ENCODE results near the gene NPFF.

Gene NPFF

GRCh38 chr12:53523131-53523530, 15.8 kb upstream of the NPFF start:
- in situ Hi-C loops (cut with HindIII; ENCODE audit: low pct_ligation_motif_present, low sequenced_read_pairs) = no loop called here
- peaks cover 69% of the 10 kb centered on the region for H3K36me3 ChIP-seq (replicated peaks)

DNA sequence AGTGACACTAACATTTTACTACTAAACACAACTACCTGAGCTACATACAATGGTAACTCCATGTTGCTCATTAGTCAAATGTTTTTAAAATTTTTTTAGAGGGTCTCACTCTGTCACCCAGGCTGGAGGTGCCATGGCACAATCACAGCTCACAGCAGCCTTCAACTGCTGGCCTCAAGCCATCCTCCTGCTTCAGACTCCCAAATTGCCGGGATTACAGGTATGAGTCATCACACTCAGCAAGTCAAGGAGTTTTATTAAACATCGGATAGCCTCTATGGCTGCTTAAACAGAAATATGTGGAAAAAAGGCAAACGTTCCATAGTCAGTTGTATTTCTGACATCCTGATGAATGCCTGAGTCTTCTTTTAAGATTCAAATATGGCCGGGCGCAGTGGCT, 11.1 kb upstream of the NPFF start:
- H3K27me3 ChIP-seq (replicated peaks) = no peaks in the 10 kb centered on the region
- H3K4me3 ChIP-seq (ENCODE audit: low read depth, low read length) = no peak overlapping the region
- TF ChIP-seq, protein P1, sequence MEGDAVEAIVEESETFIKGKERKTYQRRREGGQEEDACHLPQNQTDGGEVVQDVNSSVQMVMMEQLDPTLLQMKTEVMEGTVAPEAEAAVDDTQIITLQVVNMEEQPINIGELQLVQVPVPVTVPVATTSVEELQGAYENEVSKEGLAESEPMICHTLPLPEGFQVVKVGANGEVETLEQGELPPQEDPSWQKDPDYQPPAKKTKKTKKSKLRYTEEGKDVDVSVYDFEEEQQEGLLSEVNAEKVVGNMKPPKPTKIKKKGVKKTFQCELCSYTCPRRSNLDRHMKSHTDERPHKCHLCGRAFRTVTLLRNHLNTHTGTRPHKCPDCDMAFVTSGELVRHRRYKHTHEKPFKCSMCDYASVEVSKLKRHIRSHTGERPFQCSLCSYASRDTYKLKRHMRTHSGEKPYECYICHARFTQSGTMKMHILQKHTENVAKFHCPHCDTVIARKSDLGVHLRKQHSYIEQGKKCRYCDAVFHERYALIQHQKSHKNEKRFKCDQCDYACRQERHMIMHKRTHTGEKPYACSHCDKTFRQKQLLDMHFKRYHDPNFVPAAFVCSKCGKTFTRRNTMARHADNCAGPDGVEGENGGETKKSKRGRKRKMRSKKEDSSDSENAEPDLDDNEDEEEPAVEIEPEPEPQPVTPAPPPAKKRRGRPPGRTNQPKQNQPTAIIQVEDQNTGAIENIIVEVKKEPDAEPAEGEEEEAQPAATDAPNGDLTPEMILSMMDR (IDR thresholded peaks at IDR 0.05; ENCODE audit: low read depth, low read length, missing control alignments) = no peak
- in situ Hi-C loops (cut with HindIII; ENCODE audit: low pct_ligation_motif_present, low sequenced_read_pairs) = no loop called here
- no peak for DNase-seq
- no peak overlapping the region for H3K27ac ChIP-seq
- H3K36me3 ChIP-seq (replicated peaks) = peaks cover 86% of the 10 kb centered on the region

More at GRCh38 chr12:53523131-53523530, 15.8 kb upstream of the NPFF start:
- DNase-seq = no peak
- Histone ChIP-seq H3K27ac (no peak overlapping the region), H3K27me3 (replicated peaks) (no peaks in the 10 kb centered on the region), H3K4me3 (ENCODE audit: low read depth, low read length) (no peak overlapping the region)
- TF ChIP-seq, protein P1 (IDR thresholded peaks at IDR 0.05; ENCODE audit: low read depth, low read length, missing control alignments) = no peak

- TF ChIP-seq, protein P1 (IDR thresholded peaks at IDR 0.05; ENCODE audit: low read depth, low read length, missing control alignments) = no peak
- no peak overlapping the region for H3K4me3 ChIP-seq (ENCODE audit: low read depth, low read length)
Observed at GRCh38 chr12:53516758-53517455, 9.6 kb upstream of the NPFF start.

DNA sequence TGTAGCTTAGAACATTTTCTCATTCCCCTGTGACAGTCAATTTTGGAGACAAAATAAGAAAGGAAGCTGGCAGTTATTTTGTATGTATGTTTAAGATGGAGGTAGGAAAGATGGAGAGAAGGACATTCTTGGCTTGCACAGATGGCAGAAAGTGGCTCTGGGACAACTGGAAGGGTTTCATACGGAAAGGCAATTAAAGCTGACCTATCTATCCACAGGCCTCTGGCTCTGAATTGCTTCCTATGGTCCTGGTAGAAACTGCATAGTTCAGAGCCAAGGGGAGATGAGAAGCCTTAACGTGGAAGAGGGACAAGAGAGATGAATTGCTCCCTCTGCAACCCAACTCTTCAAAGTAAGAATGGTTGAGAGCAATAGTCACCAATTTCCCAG, 8.0 kb upstream of the NPFF start:
- DNase-seq = no peak
- peaks cover 77% of the 10 kb centered on the region for H3K36me3 ChIP-seq (replicated peaks)
- no peak overlapping the region for H3K4me3 ChIP-seq (ENCODE audit: low read depth, low read length)
- in situ Hi-C loops (cut with HindIII; ENCODE audit: low pct_ligation_motif_present, low sequenced_read_pairs) = no loop called here
- no peak overlapping the region for H3K27ac ChIP-seq
- TF ChIP-seq, protein P1 (IDR thresholded peaks at IDR 0.05; ENCODE audit: low read depth, low read length, missing control alignments) = no peak
- no peaks in the 10 kb centered on the region for H3K27me3 ChIP-seq (replicated peaks)

More at GRCh38 chr12:53516758-53517455, 9.6 kb upstream of the NPFF start:
- DNase-seq = no peak
- Histone ChIP-seq H3K27me3 (replicated peaks) (no peaks in the 10 kb centered on the region), H3K27ac (no peak overlapping the region), H3K36me3 (replicated peaks) (peaks cover 85% of the 10 kb centered on the region)
- in situ Hi-C loops (cut with HindIII; ENCODE audit: low pct_ligation_motif_present, low sequenced_read_pairs) = no loop called here

GRCh38 chr12:53514628-53515290, 7.5 kb upstream of the NPFF start:
- no peaks in the 10 kb centered on the region for H3K27me3 ChIP-seq (replicated peaks)
- H3K27ac ChIP-seq = no peak overlapping the region
- no peak for DNase-seq
- in situ Hi-C loops (cut with HindIII; ENCODE audit: low pct_ligation_motif_present, low sequenced_read_pairs) = no loop called here
- no peak overlapping the region for H3K4me3 ChIP-seq (ENCODE audit: low read depth, low read length)
- peaks cover 76% of the 10 kb centered on the region for H3K36me3 ChIP-seq (replicated peaks)
- TF ChIP-seq, protein P1 (IDR thresholded peaks at IDR 0.05; ENCODE audit: low read depth, low read length, missing control alignments) = no peak
